ENCODE measurements around the gene NOD1.

- TF ChIP-seq POLR2AphosphoS5 (IDR thresholded peaks at IDR 0.05; ENCODE audit: low read depth, low read length) (no peak), SIN3A (IDR thresholded peaks at IDR 0.05; ENCODE audit: borderline replicate concordance, insufficient read depth, low read depth, low read length) (no peak), CTCF (IDR thresholded peaks at IDR 0.05) (no peak), REST (IDR thresholded peaks at IDR 0.05; ENCODE audit: insufficient read depth in 1 of 2, low read depth in 2 of 2, low read length in 1 of 2) (no peak)
These were observed 54.1 kb downstream of the NOD1 start for GRCh38 chr7:30424506-30424905.
